ENCODE results near the gene PIK3C2B.

Gene PIK3C2B

GRCh38 chr1:204464701-204465100 is 29.9 kb downstream of the PIK3C2B start:
- TF ChIP-seq EZH2phosphoT487 (IDR thresholded peaks at IDR 0.05; ENCODE audit: borderline replicate concordance), result no peak
- no peak for TF ChIP-seq CTCF (conservative IDR thresholded peaks at IDR 0.05; ENCODE audit: low read length)

GRCh38 chr1:204464187-204464631 is 30.4 kb downstream of the PIK3C2B start:
- Histone ChIP-seq H3K4me3 (ENCODE audit: low read length, poor library complexity, severe bottlenecking) (no peak overlapping the region), H2AFZ (ENCODE audit: low read length) (no peak overlapping the region), H3K9me3 (ENCODE audit: insufficient read depth, low read depth, low read length) (no peaks in the 10 kb centered on the region), H3K4me2 (ENCODE audit: low read depth, low read length, poor library complexity, severe bottlenecking) (peak overlapping the region; percentile 46), H4K20me1 (ENCODE audit: insufficient read depth, low read length, poor library complexity, severe bottlenecking) (no peaks in the 10 kb centered on the region), H3K4me1 (ENCODE audit: insufficient read depth, low read length, poor library complexity, severe bottlenecking) (peaks cover 90% of the 10 kb centered on the region), H3K9me2 (replicated peaks; ENCODE audit: low read depth, low read length) (no peaks in the 10 kb centered on the region), H3K36me3 (ENCODE audit: insufficient read depth, low read length) (peaks cover 32% of the 10 kb centered on the region; the same call in 1 of the 2 replicates), H3K9ac (ENCODE audit: low read depth, low read length, poor library complexity, severe bottlenecking) (peak overlapping the region; percentile 72), H3F3A (ENCODE audit: low read depth) (peaks cover 17% of the 10 kb centered on the region), H3K79me2 (ENCODE audit: insufficient read depth, low read length) (peaks cover 21% of the 10 kb centered on the region; the same call in 1 of the 2 replicates), H3K27me3 (ENCODE audit: insufficient read depth, low read length, poor library complexity, severe bottlenecking) (no peaks in the 10 kb centered on the region)
- no peak for TF ChIP-seq CTCF (conservative IDR thresholded peaks at IDR 0.05; ENCODE audit: low read length)
- TF ChIP-seq EZH2phosphoT487 (IDR thresholded peaks at IDR 0.05; ENCODE audit: borderline replicate concordance), result no peak

More at GRCh38 chr1:204464701-204465100, 29.9 kb downstream of the PIK3C2B start:
- H4K20me1 ChIP-seq (ENCODE audit: insufficient read depth, low read length, poor library complexity, severe bottlenecking), result no peaks in the 10 kb centered on the region
- H2AFZ ChIP-seq (ENCODE audit: low read length), result no peak overlapping the region
- H3K4me2 ChIP-seq (ENCODE audit: low read depth, low read length, poor library complexity, severe bottlenecking), result peak overlapping the region; percentile 46
- no peaks in the 10 kb centered on the region for H3K27me3 ChIP-seq (ENCODE audit: insufficient read depth, low read length, poor library complexity, severe bottlenecking)
- H3K4me1 ChIP-seq (ENCODE audit: insufficient read depth, low read length, poor library complexity, severe bottlenecking), result peaks cover 90% of the 10 kb centered on the region
- peaks cover 26% of the 10 kb centered on the region; the same call in 1 of the 2 replicates for H3K79me2 ChIP-seq (ENCODE audit: insufficient read depth, low read length)
- H3K9me3 ChIP-seq (ENCODE audit: insufficient read depth, low read depth, low read length), result no peaks in the 10 kb centered on the region
- H3K9me2 ChIP-seq (replicated peaks; ENCODE audit: low read depth, low read length), result no peaks in the 10 kb centered on the region
- peaks cover 17% of the 10 kb centered on the region for H3F3A ChIP-seq (ENCODE audit: low read depth)
- H3K36me3 ChIP-seq (ENCODE audit: insufficient read depth, low read length), result peaks cover 32% of the 10 kb centered on the region; the same call in 1 of the 2 replicates
- no peak overlapping the region for H3K4me3 ChIP-seq (ENCODE audit: low read length, poor library complexity, severe bottlenecking)
- H3K9ac ChIP-seq (ENCODE audit: low read depth, low read length, poor library complexity, severe bottlenecking), result peak overlapping the region; percentile 72

GRCh38 chr1:204463125-204464060 is 31.2 kb downstream of the PIK3C2B start:
- Histone ChIP-seq H3K9me2 (replicated peaks; ENCODE audit: low read depth, low read length) (no peaks in the 10 kb centered on the region), H3K4me2 (ENCODE audit: low read depth, low read length, poor library complexity, severe bottlenecking) (peak overlapping the region; percentile 70), H4K20me1 (ENCODE audit: insufficient read depth, low read length, poor library complexity, severe bottlenecking) (no peaks in the 10 kb centered on the region), H3K27me3 (ENCODE audit: insufficient read depth, low read length, poor library complexity, severe bottlenecking) (no peaks in the 10 kb centered on the region), H3K9me3 (ENCODE audit: insufficient read depth, low read depth, low read length) (no peaks in the 10 kb centered on the region), H3K79me2 (ENCODE audit: insufficient read depth, low read length) (peaks cover 13% of the 10 kb centered on the region; the same call in 1 of the 2 replicates), H3K9ac (ENCODE audit: low read depth, low read length, poor library complexity, severe bottlenecking) (peak overlapping the region; percentile 72), H2AFZ (ENCODE audit: low read length) (no peak overlapping the region), H3K4me1 (ENCODE audit: insufficient read depth, low read length, poor library complexity, severe bottlenecking) (peaks cover 93% of the 10 kb centered on the region), H3K36me3 (ENCODE audit: insufficient read depth, low read length) (peaks cover 30% of the 10 kb centered on the region; the same call in 1 of the 2 replicates), H3K4me3 (ENCODE audit: low read length, poor library complexity, severe bottlenecking) (no peak overlapping the region), H3F3A (ENCODE audit: low read depth) (peaks cover 17% of the 10 kb centered on the region)
- TF ChIP-seq CTCF (conservative IDR thresholded peaks at IDR 0.05; ENCODE audit: low read length), result no peak
- no peak for TF ChIP-seq EZH2phosphoT487 (IDR thresholded peaks at IDR 0.05; ENCODE audit: borderline replicate concordance)
